KOPT-K1 (cell line): ENCODE measurements around the gene RFC3.
A peak's percentile ranks its signal among the peaks of the same experiment; 100 is the strongest.
"Not testable (repeated sequence)": the region's sequence is repeated elsewhere in the genome, so short reads cannot be mapped to it uniquely, and the experiment has no call there.

Experiments
- H3K27ac ChIP-seq: fragments of 200-600 bp; sonication (generic); 2 replicates; pipeline ENCODE4 v1.5.1; 2016; ENCODE audit warnings: antibody characterized with exemption, mild to moderate bottlenecking, low read depth, low read length; ENCODE audit not compliant: poor library complexity, severe bottlenecking
- H3K36me3 ChIP-seq: fragments of 200-600 bp; sonication (generic); 2 replicates; pipeline ENCODE4 v1.5.1; 2017; ENCODE audit warnings: antibody characterized with exemption, mild to moderate bottlenecking, low read length, moderate library complexity; ENCODE audit not compliant: insufficient read depth
- H3K9me3 ChIP-seq: fragments of 200-600 bp; sonication (generic); 2 replicates; pipeline ENCODE4 v1.5.1; 2017; ENCODE audit warnings: antibody characterized with exemption, low read length, mild to moderate bottlenecking; ENCODE audit not compliant: insufficient read depth, poor library complexity, severe bottlenecking

The RFC3 gene

DNA sequence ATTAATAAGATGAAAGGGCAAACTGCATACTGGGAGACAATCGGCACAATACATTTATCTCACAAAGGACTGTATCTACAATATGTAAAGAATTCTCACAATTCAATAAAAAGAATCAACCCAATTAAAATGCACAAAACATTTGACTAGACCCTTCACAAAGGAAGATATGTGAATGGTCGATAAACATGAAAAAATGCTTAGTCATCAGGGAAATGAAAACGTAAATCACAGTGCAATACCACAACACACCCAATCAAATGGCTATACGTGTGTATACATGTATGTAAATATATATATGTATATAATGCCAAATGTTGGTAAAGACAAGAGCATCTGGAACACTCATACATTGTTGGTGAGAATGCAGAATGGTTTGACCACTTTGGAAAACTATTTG, 21.9 kb upstream of the RFC3 start:
- no peaks in the 10 kb centered on the region for H3K9me3 ChIP-seq
- H3K36me3 ChIP-seq: no peaks in the 10 kb centered on the region
- H3K27ac ChIP-seq: no peak overlapping the region

DNA sequence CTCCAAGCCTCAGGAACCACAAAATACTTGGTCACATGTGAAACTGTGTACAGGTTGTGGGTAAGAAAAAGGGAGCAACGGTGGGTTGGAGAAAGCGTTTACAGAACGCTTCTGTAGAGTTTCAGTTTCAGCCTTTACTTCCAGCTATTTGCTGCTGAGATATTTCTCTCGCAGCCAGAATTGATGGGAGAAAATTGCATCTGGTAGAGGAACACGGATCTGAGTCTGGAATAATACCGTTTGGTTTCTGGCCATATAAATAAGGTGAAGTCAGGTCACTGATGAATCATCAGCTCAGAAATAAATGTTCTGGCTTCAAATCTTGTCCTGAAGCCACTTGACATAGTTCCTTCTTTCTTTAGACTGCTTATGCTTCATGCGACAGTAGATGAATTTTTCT, 20.3 kb upstream of the RFC3 start:
- no peaks in the 10 kb centered on the region for H3K36me3 ChIP-seq

DNA sequence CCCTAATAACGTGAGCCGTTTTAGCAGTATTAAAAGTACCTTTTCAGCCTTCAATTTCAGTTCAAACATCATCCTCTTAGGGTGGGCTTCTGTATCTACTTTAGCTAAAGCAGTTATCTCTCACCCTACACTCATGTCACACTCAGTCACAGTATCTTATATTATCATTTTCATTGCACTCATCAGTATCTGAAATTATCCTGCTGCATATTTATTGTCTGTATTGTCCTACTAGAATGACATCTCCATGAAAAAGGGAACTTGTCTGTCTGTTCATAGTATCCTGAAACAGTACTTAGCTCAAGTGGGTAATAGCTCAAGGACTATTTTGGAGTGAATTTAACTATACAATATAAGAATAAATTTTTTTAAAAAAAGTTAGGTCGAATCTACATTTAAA, 19.9 kb upstream of the RFC3 start:
- Histone ChIP-seq H3K36me3 (no peaks in the 10 kb centered on the region), H3K27ac (no peak overlapping the region), H3K9me3 (no peaks in the 10 kb centered on the region)

More for the DNA sequence above, 20.3 kb upstream of the RFC3 start:
- Histone ChIP-seq H3K27ac (no peak overlapping the region), H3K9me3 (no peaks in the 10 kb centered on the region)

GRCh38 chr13:33799950-33800592, 17.9 kb upstream of the RFC3 start:
- no peak overlapping the region for H3K27ac ChIP-seq
- no peaks in the 10 kb centered on the region for H3K9me3 ChIP-seq
- H3K36me3 ChIP-seq: no peaks in the 10 kb centered on the region

GRCh38 chr13:33800646-33801186, 17.2 kb upstream of the RFC3 start:
- Histone ChIP-seq H3K36me3 (no peaks in the 10 kb centered on the region), H3K27ac (no peak overlapping the region), H3K9me3 (no peaks in the 10 kb centered on the region)

DNA sequence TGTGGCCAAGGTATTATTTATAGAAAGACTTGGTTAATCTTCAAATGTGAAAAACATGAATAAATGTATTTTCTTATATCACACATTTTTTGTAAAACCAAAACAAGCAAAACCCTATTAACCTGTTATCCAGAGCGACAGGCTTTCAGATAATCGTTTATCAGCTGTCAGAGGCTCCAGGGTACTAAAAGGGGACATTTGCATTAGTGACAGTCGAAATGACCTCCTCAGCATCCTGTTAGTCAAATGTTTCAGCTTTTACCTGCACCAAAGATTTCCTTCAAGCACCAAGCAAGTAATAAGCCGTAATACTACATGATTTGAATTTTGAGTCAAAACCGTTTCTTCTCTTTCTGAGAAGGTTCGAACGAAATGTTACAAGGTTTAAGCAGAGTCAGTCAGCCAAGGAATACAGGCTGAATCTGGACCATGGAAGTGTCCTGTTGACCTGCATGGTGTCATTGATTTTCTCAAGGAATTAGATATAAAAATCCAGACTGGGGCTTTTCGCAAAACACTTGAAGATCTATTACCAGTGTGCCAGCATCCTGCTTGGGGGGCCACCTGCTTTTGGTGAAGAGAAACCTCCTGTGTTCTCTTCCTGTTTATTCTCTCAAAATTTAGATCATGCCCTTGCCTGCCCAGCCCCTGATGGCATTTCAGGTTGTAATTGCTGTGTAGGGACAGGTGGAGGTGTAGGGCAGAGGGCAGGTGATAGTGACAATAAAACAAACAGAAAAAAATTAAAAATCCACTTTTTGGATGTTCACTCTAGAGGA, 11.3 kb upstream of the RFC3 start:
- H3K36me3 ChIP-seq: no peaks in the 10 kb centered on the region
- no peaks in the 10 kb centered on the region for H3K9me3 ChIP-seq
- H3K27ac ChIP-seq: no peak overlapping the region

DNA sequence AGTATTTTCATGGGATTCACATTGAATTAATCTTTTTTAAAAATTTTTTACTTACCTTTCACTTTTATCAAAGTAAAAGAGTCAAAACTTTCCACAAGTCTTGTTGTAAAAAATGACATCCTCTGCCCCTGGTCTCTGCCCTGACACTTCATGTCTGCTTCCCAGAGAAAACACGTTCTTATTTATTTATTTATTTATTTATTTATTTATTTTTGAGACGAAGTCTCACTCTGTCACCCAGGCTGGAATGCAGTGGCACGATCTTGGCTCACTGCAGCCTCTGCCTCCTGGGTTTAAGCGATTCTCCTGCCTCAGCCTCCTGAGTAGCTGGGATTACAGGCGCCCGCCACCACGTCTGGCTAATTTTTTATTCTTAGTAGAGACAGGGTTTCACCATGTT, 5.1 kb upstream of the RFC3 start:
- not testable (repeated sequence) for H3K27ac ChIP-seq, H3K36me3 ChIP-seq, H3K9me3 ChIP-seq

DNA sequence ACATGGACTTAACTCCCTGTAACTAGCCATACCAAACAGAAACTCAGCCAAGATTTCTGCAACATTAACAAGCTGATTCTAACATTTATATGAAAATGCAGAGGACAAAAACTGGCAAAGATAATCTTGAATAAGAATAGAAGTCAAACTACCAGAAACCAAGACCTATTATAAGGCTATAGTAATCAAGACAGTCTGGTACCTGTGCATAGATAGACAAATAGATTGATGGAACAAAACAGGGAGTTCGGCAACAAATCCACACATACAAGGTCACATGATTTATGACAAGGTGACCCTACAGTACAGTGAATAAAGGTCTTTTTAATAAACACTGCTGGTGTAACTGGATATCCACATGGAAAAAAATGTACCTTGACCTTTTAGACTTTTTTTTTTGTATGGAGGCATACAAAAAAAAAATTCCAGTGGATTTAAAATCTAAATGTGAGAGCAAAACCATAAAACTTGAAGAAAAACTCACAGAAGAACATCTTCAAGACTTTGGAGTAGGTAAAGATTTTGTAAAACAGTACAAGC, 2.9 kb upstream of the RFC3 start:
- H3K9me3 ChIP-seq: no peaks in the 10 kb centered on the region

GRCh38 chr13:33816912-33817311, 1.0 kb upstream of the RFC3 start:
- Histone ChIP-seq H3K36me3 (peaks cover 21% of the 10 kb centered on the region), H3K27ac (no peak overlapping the region), H3K9me3 (no peaks in the 10 kb centered on the region)

More for the DNA sequence above, 2.9 kb upstream of the RFC3 start:
- H3K27ac ChIP-seq: no peak overlapping the region
- peaks cover 5% of the 10 kb centered on the region for H3K36me3 ChIP-seq

- no peaks in the 10 kb centered on the region for H3K9me3 ChIP-seq
- H3K36me3 ChIP-seq: peaks cover 27% of the 10 kb centered on the region
- peak overlapping the region; percentile 90 for H3K27ac ChIP-seq
Observed at GRCh38 chr13:33817513-33817900, 442 bp upstream of the RFC3 start.

DNA sequence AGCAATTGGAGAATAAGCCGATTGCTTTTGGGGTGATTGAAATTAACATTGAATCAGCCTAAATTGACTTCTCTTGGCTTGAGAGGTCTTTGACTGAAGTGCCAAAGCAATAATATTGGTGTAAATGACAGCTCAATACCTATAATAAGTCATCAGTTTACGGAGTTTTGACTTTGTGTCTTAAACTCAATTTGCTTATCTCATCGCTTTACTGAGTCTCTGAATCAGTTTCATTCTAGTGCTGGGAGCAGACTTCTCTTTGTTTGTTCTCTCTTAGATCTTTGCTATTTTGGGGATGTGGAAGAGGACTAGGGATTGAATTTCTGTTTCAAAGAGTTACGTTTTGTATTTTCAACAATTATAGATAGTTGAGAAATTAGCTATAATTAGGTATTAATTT, 7.1 kb downstream of the RFC3 start:
- Histone ChIP-seq H3K27ac (no peak overlapping the region), H3K36me3 (peaks cover 98% of the 10 kb centered on the region), H3K9me3 (no peaks in the 10 kb centered on the region)

- Histone ChIP-seq H3K36me3 (peaks cover 100% of the 10 kb centered on the region), H3K27ac (no peak overlapping the region)
Observed at GRCh38 chr13:33827139-33827538, 9.2 kb downstream of the RFC3 start.

GRCh38 chr13:33828431-33829129, 10.6 kb downstream of the RFC3 start:
- H3K27ac ChIP-seq: no peak overlapping the region
- no peaks in the 10 kb centered on the region for H3K9me3 ChIP-seq

More at GRCh38 chr13:33827139-33827538, 9.2 kb downstream of the RFC3 start:
- no peaks in the 10 kb centered on the region for H3K9me3 ChIP-seq

GRCh38 chr13:33832872-33833271, 14.9 kb downstream of the RFC3 start:
- Histone ChIP-seq H3K27ac (no peak overlapping the region), H3K36me3 (peaks cover 99% of the 10 kb centered on the region), H3K9me3 (no peaks in the 10 kb centered on the region)

More at GRCh38 chr13:33828431-33829129, 10.6 kb downstream of the RFC3 start:
- peaks cover 100% of the 10 kb centered on the region for H3K36me3 ChIP-seq

GRCh38 chr13:33838647-33839046, 20.7 kb downstream of the RFC3 start:
- Histone ChIP-seq H3K36me3 (peaks cover 99% of the 10 kb centered on the region), H3K27ac (no peak overlapping the region), H3K9me3 (no peaks in the 10 kb centered on the region)
